Vagina (tissue), 2 donors: ENCODE data around the gene FBXO7. TPM values are rescaled to one million over a fixed set of nuclear protein-coding genes. Genes with fewer than 3 reads are reported as not detected.

Experiments used
- DNase-seq, 2 donors: peaks; one replicate each; pipeline ENCODE4 v3.0.0-alpha.2; 2017; ENCODE audit errors: extremely low spot score in 2 of 2
- H3K27ac ChIP-seq: fragments of 200-600 bp; sonication (generic); one replicate; pipeline ENCODE4 v1.5.1; 2019
- H3K27me3 ChIP-seq: fragments of 200-600 bp; sonication (generic); one replicate; pipeline ENCODE4 v1.5.1; 2019
- H3K36me3 ChIP-seq, 2 donors: fragments of 200-600 bp; sonication (generic); one replicate each; pipeline ENCODE4 v1.5.1; 2017 to 2019
- H3K4me1 ChIP-seq: fragments of 200-600 bp; sonication (generic); one replicate; pipeline ENCODE4 v1.5.1; 2019
- H3K4me3 ChIP-seq, 2 donors: fragments of 200-600 bp; sonication (generic); 1 replicate in 1 of 2; 2 replicates in 1 of 2; pipeline ENCODE4 v1.5.1; 2016 to 2019
- H3K9me3 ChIP-seq: fragments of 200-600 bp; sonication (generic); one replicate; pipeline ENCODE4 v1.5.1; 2019
- CTCF ChIP-seq, 3 experiments: fragments of 450-650 bp in 2 of 3; fragments of 200-600 bp in 1 of 3; sonication (generic) in 1 of 3; IDR thresholded peaks; one replicate each; pipeline ENCODE4 v1.5.1; 2017 to 2019; ENCODE audit warnings: antibody characterized with exemption in 3 of 3, mild to moderate bottlenecking in 2 of 3, moderate library complexity in 2 of 3
- POLR2A ChIP-seq, 2 donors: fragments of 450-650 bp; IDR thresholded peaks; one replicate each; pipeline ENCODE4 v1.6.1; 2017; ENCODE audit warnings: antibody characterized with exemption in 2 of 2, mild to moderate bottlenecking in 2 of 2, moderate library complexity in 2 of 2
- POLR2AphosphoS5 ChIP-seq, 2 donors: sonication (generic); formaldehyde crosslinking; IDR thresholded peaks; one replicate each; pipeline ENCODE4 v1.9.0; 2017; ENCODE audit warnings: antibody characterized with exemption in 2 of 2, mild to moderate bottlenecking in 2 of 2, low read depth in 1 of 2; ENCODE audit not compliant: insufficient read depth in 1 of 2
- intact Hi-C: fragments of 100-400 bp; cut with DNase I; formaldehyde crosslinking; loops from one replicate; pipeline ENCODE4 v1.15.1; 2023
- total RNA-seq: library from RNA; depleted of rRNA; stranded (reverse); fragments of >200 nt; gene quantifications from one replicate; pipeline ENCODE4 v1.2.3, GENCODE V29; 2016

FBXO7 gene
- total RNA-seq, 1 donor from 2014 or later: 70.2 TPM

GRCh38 chr22:32511274-32511673 lies 36.7 kb downstream of the FBXO7 start:
- Histone ChIP-seq H3K4me1 (no peaks in the 10 kb centered on the region), H3K4me3 (no peak overlapping the region), H3K27ac (no peak overlapping the region), H3K9me3 (no peaks in the 10 kb centered on the region), H3K27me3 (no peaks in the 10 kb centered on the region), H3K36me3 (no peaks in the 10 kb centered on the region)
- no peak for TF ChIP-seq CTCF (IDR thresholded peaks at IDR 0.05)
- no peak for TF ChIP-seq POLR2AphosphoS5 (IDR thresholded peaks at IDR 0.05; ENCODE audit: insufficient read depth in 1 of 2, low read depth in 1 of 2)
- TF ChIP-seq POLR2A (IDR thresholded peaks at IDR 0.05): no peak
- intact Hi-C loops: no loop called here
- DNase-seq: peak in 1 of 2 donors; percentile 55

GRCh38 chr22:32511776-32512175 lies 37.2 kb downstream of the FBXO7 start:
- H3K9me3 ChIP-seq: no peaks in the 10 kb centered on the region
- intact Hi-C loops: no loop called here
- no peak for TF ChIP-seq POLR2A (IDR thresholded peaks at IDR 0.05)
- no peak for TF ChIP-seq CTCF (IDR thresholded peaks at IDR 0.05)
- TF ChIP-seq POLR2AphosphoS5 (IDR thresholded peaks at IDR 0.05; ENCODE audit: insufficient read depth in 1 of 2, low read depth in 1 of 2): no peak
- peak in 1 of 2 donors; percentile 31 for DNase-seq
- no peak overlapping the region for H3K27ac ChIP-seq
- no peaks in the 10 kb centered on the region for H3K27me3 ChIP-seq
- no peaks in the 10 kb centered on the region for H3K36me3 ChIP-seq
- H3K4me1 ChIP-seq: no peaks in the 10 kb centered on the region
- H3K4me3 ChIP-seq: no peak overlapping the region

- TF ChIP-seq POLR2A (IDR thresholded peaks at IDR 0.05) (no peak), POLR2AphosphoS5 (IDR thresholded peaks at IDR 0.05; ENCODE audit: insufficient read depth in 1 of 2, low read depth in 1 of 2) (no peak), CTCF (IDR thresholded peaks at IDR 0.05) (no peak)
- H3K27ac ChIP-seq: no peak overlapping the region
- intact Hi-C loops: no loop called here
- H3K4me1 ChIP-seq: no peaks in the 10 kb centered on the region
- DNase-seq: no peak
- H3K9me3 ChIP-seq: no peaks in the 10 kb centered on the region
- H3K36me3 ChIP-seq: no peaks in the 10 kb centered on the region
- H3K4me3 ChIP-seq: no peak overlapping the region
- H3K27me3 ChIP-seq: no peaks in the 10 kb centered on the region
These were observed 37.8 kb downstream of the FBXO7 start for GRCh38 chr22:32512267-32512982.

DNA sequence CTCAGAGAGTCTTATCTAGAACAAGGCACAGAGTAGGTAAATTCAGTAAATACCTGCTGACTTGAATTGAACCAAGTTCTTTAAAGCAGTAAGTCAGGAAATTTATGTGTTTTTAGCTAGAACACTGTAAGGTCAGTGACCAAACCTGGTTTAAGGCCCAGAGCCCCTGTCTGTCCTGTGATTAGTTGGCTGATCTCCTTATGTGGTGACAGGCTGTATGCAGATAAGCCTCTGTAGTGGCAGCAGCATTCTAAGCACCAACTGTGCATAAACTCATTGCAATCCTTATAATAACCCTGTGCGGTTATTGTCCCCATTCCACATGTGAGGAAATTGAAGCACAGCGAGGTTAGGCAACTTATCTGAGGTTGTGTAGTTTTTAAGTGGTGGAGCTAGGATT lies 40.5 kb downstream of the FBXO7 start:
- intact Hi-C loops: no loop called here
- Histone ChIP-seq H3K36me3 (no peaks in the 10 kb centered on the region), H3K4me1 (no peaks in the 10 kb centered on the region), H3K9me3 (no peaks in the 10 kb centered on the region), H3K4me3 (no peak overlapping the region), H3K27ac (no peak overlapping the region), H3K27me3 (no peaks in the 10 kb centered on the region)
- DNase-seq: peak in 1 of 2 donors; percentile 6
- TF ChIP-seq CTCF (IDR thresholded peaks at IDR 0.05): no peak
- TF ChIP-seq POLR2A (IDR thresholded peaks at IDR 0.05): no peak
- no peak for TF ChIP-seq POLR2AphosphoS5 (IDR thresholded peaks at IDR 0.05; ENCODE audit: insufficient read depth in 1 of 2, low read depth in 1 of 2)

GRCh38 chr22:32517488-32517887 lies 42.9 kb downstream of the FBXO7 start:
- Histone ChIP-seq H3K4me1 (no peaks in the 10 kb centered on the region), H3K36me3 (no peaks in the 10 kb centered on the region), H3K4me3 (no peak overlapping the region), H3K27ac (no peak overlapping the region), H3K27me3 (no peaks in the 10 kb centered on the region), H3K9me3 (no peaks in the 10 kb centered on the region)
- TF ChIP-seq POLR2AphosphoS5 (IDR thresholded peaks at IDR 0.05; ENCODE audit: insufficient read depth in 1 of 2, low read depth in 1 of 2) (no peak), CTCF (IDR thresholded peaks at IDR 0.05) (no peak), POLR2A (IDR thresholded peaks at IDR 0.05) (no peak)
- intact Hi-C loops: no loop called here
- DNase-seq: no peak
